Measurements from ENCODE around the gene AMT. TPM values are rescaled to one million over a fixed set of nuclear protein-coding genes. Genes with fewer than 3 reads are reported as not detected.

The AMT gene
- total RNA-seq, 1 experiment from 2014 or later: 1.6 TPM

GRCh38 chr3:49417516-49418120 lies 4.7 kb downstream of the AMT start:
- Histone ChIP-seq H3K9me3 (no peaks in the 10 kb centered on the region), H3K4me1 (peaks cover 31% of the 10 kb centered on the region), H3K27me3 (replicated peaks; ENCODE audit: control insufficient read depth, insufficient read depth, low read length) (no peaks in the 10 kb centered on the region), H3K36me3 (ENCODE audit: control insufficient read depth, insufficient read depth, low read length) (no peaks in the 10 kb centered on the region; the same call in none of the 2 replicates), H3K4me3 (ENCODE audit: low read depth, low read length) (no peak overlapping the region)
- intact Hi-C loops (cut with micrococcal nuclease; ENCODE audit: unreplicated experiment): no loop called here
- POLR2A ChIA-PET: no interaction called here
- TF ChIP-seq, protein P1, sequence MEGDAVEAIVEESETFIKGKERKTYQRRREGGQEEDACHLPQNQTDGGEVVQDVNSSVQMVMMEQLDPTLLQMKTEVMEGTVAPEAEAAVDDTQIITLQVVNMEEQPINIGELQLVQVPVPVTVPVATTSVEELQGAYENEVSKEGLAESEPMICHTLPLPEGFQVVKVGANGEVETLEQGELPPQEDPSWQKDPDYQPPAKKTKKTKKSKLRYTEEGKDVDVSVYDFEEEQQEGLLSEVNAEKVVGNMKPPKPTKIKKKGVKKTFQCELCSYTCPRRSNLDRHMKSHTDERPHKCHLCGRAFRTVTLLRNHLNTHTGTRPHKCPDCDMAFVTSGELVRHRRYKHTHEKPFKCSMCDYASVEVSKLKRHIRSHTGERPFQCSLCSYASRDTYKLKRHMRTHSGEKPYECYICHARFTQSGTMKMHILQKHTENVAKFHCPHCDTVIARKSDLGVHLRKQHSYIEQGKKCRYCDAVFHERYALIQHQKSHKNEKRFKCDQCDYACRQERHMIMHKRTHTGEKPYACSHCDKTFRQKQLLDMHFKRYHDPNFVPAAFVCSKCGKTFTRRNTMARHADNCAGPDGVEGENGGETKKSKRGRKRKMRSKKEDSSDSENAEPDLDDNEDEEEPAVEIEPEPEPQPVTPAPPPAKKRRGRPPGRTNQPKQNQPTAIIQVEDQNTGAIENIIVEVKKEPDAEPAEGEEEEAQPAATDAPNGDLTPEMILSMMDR (IDR thresholded peaks at IDR 0.05; ENCODE audit: insufficient read depth in 1 of 2, low read depth in 1 of 2, low read length in 1 of 2, severe bottlenecking in 1 of 2, unreplicated experiment in 1 of 2): no peak
- BruUV-seq (replicated peaks): no TSS peak
- CTCF ChIA-PET: no interaction called here
- H3K9me3 Mint-ChIP-seq (ENCODE audit: unreplicated experiment): no peaks in the 10 kb centered on the region
- no peaks in the 10 kb centered on the region for H3K27me3 Mint-ChIP-seq (ENCODE audit: insufficient read depth, unreplicated experiment)
- DNase-seq: peak; percentile 22 to 57
- peak overlapping the region; percentile 59 for H3K27ac Mint-ChIP-seq (ENCODE audit: unreplicated experiment)
- H3K4me3 Mint-ChIP-seq (ENCODE audit: unreplicated experiment): no peak overlapping the region
- peaks cover 28% of the 10 kb centered on the region for H3K36me3 Mint-ChIP-seq (ENCODE audit: insufficient read depth, unreplicated experiment)
- peaks cover 14% of the 10 kb centered on the region for H3K4me1 Mint-ChIP-seq (ENCODE audit: low read depth, unreplicated experiment)

DNA sequence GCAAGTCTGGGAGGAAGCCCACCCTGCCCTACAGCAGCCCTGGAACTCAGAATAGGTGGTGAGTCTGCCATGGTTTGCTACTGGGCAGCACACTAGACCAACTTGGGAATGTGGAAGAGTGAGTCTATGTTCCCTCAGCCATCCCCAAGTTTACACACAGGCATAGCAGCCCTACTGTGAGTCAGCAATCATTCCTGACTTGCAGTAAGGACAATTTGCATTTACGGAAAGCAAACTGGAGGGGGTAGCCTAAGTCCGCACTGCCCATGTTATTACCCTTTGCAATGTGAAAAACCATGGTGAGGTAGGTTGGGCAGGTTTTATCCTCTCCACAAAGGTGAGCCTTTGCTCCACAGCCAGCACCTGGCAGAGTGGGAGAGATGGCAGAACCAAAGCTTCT lies 5.4 kb downstream of the AMT start:
- no peak for DNase-seq
- Histone ChIP-seq H3K4me1 (peaks cover 23% of the 10 kb centered on the region), H3K9me3 (no peaks in the 10 kb centered on the region), H3K27me3 (replicated peaks; ENCODE audit: control insufficient read depth, insufficient read depth, low read length) (no peaks in the 10 kb centered on the region), H3K36me3 (ENCODE audit: control insufficient read depth, insufficient read depth, low read length) (no peaks in the 10 kb centered on the region; the same call in none of the 2 replicates), H3K4me3 (ENCODE audit: low read depth, low read length) (no peak overlapping the region)
- Mint-ChIP-seq H3K36me3 (ENCODE audit: insufficient read depth, unreplicated experiment) (peaks cover 29% of the 10 kb centered on the region), H3K4me1 (ENCODE audit: low read depth, unreplicated experiment) (peaks cover 13% of the 10 kb centered on the region), H3K27me3 (ENCODE audit: insufficient read depth, unreplicated experiment) (no peaks in the 10 kb centered on the region), H3K9me3 (ENCODE audit: unreplicated experiment) (no peaks in the 10 kb centered on the region), H3K4me3 (ENCODE audit: unreplicated experiment) (no peak overlapping the region), H3K27ac (ENCODE audit: unreplicated experiment) (peak overlapping the region; percentile 37)
- no TSS peak for BruUV-seq (replicated peaks)
- TF ChIP-seq, protein P1 (IDR thresholded peaks at IDR 0.05; ENCODE audit: insufficient read depth in 1 of 2, low read depth in 1 of 2, low read length in 1 of 2, severe bottlenecking in 1 of 2, unreplicated experiment in 1 of 2): no peak
- intact Hi-C loops (cut with micrococcal nuclease; ENCODE audit: unreplicated experiment): no loop called here
- ChIA-PET POLR2A (interaction anchor here (0.5 kb wide), 1 partner anchor 15 kb away, joined by 3 read pairs; no protein-coding TSS in a partner anchor), CTCF (interaction anchor here (2.3 kb wide), 1 partner anchor 33 kb away, joined by 28 read pairs; no protein-coding TSS in a partner anchor)

GRCh38 chr3:49415931-49416601 lies 6.2 kb downstream of the AMT start:
- Mint-ChIP-seq H3K4me3 (ENCODE audit: unreplicated experiment) (no peak overlapping the region), H3K27ac (ENCODE audit: unreplicated experiment) (peak overlapping the region; percentile 37), H3K36me3 (ENCODE audit: insufficient read depth, unreplicated experiment) (peaks cover 32% of the 10 kb centered on the region), H3K4me1 (ENCODE audit: low read depth, unreplicated experiment) (peaks cover 13% of the 10 kb centered on the region), H3K27me3 (ENCODE audit: insufficient read depth, unreplicated experiment) (no peaks in the 10 kb centered on the region), H3K9me3 (ENCODE audit: unreplicated experiment) (no peaks in the 10 kb centered on the region)
- intact Hi-C loops (cut with micrococcal nuclease; ENCODE audit: unreplicated experiment): loop anchor here (1.0 kb wide), 1 partner anchor 33 kb away; no protein-coding TSS in a partner anchor
- DNase-seq: no peak
- POLR2A ChIA-PET: interaction anchor here (0.5 kb wide), 1 partner anchor 48 kb away, joined by 3 read pairs; no protein-coding TSS in a partner anchor
- Histone ChIP-seq H3K4me1 (peaks cover 23% of the 10 kb centered on the region), H3K36me3 (ENCODE audit: control insufficient read depth, insufficient read depth, low read length) (no peaks in the 10 kb centered on the region; the same call in none of the 2 replicates), H3K9me3 (no peaks in the 10 kb centered on the region), H3K4me3 (ENCODE audit: low read depth, low read length) (no peak overlapping the region), H3K27me3 (replicated peaks; ENCODE audit: control insufficient read depth, insufficient read depth, low read length) (no peaks in the 10 kb centered on the region)
- TF ChIP-seq, protein P1 (IDR thresholded peaks at IDR 0.05; ENCODE audit: insufficient read depth in 1 of 2, low read depth in 1 of 2, low read length in 1 of 2, severe bottlenecking in 1 of 2, unreplicated experiment in 1 of 2): no peak
- BruUV-seq (replicated peaks): no TSS peak
- CTCF ChIA-PET: interaction anchor here (1.0 to 2.3 kb wide), 2 partner anchors 33 to 76 kb away, joined by 6 to 28 read pairs; partner anchors contain the start of gene USP4
